Suprapubic skin (tissue), 4 donors: ENCODE data around the gene UBE2S. TPM values are rescaled to one million over a fixed set of nuclear protein-coding genes. Genes with fewer than 3 reads are reported as not detected.

ENCODE experiments used
- DNase-seq, 2 donors: peaks; one replicate each; pipeline ENCODE4 v3.0.0-alpha.2; 2019; ENCODE audit warnings: low spot score in 2 of 2
- H3K27ac ChIP-seq: fragments of 200-600 bp; sonication (generic); one replicate; pipeline ENCODE4 v1.5.1; 2019
- H3K27me3 ChIP-seq: fragments of 200-600 bp; sonication (generic); one replicate; pipeline ENCODE4 v1.5.1; 2019
- H3K36me3 ChIP-seq: fragments of 200-600 bp; sonication (generic); one replicate; pipeline ENCODE4 v1.5.1; 2019
- H3K4me1 ChIP-seq: fragments of 200-600 bp; sonication (generic); one replicate; pipeline ENCODE4 v1.5.1; 2019
- H3K4me3 ChIP-seq: fragments of 200-600 bp; sonication (generic); one replicate; pipeline ENCODE4 v1.5.1; 2019; ENCODE audit warnings: mild to moderate bottlenecking
- H3K9me3 ChIP-seq: fragments of 200-600 bp; sonication (generic); one replicate; pipeline ENCODE4 v1.5.1; 2019
- EP300 ChIP-seq: sonication (generic); formaldehyde crosslinking; IDR thresholded peaks from one replicate; pipeline ENCODE4 v1.6.1; 2017; ENCODE audit warnings: antibody characterized with exemption
- POLR2A ChIP-seq, 2 donors: fragments of 450-650 bp; IDR thresholded peaks; one replicate each; pipeline ENCODE4 v1.6.1; 2017; ENCODE audit warnings: antibody characterized with exemption in 2 of 2, mild to moderate bottlenecking in 2 of 2, moderate library complexity in 2 of 2
- POLR2AphosphoS5 ChIP-seq, 3 donors: sonication (generic); formaldehyde crosslinking; IDR thresholded peaks; one replicate each; pipeline ENCODE4 v1.6.1; 2017; ENCODE audit warnings: antibody characterized with exemption in 3 of 3
- WGBS: methylation state at CpG from one replicate; pipeline ENCODE4 v1.1.5; 2018; 5-methylcytosine and 5-hydroxymethylcytosine counted together
- total RNA-seq, 4 donors: library from RNA; depleted of rRNA; stranded (reverse); fragments of >200 nt; gene quantifications; one replicate each; pipeline ENCODE4 v1.1.0, GENCODE V29; 2016
- TF ChIP-seq, protein P1 (sequence below), 2 donors: fragments of 200-600 bp in 1 of 2; fragments of 450-650 bp in 1 of 2; sonication (generic) in 1 of 2; IDR thresholded peaks; one replicate each; pipeline ENCODE4 v1.5.1; 2016 to 2019; ENCODE audit warnings: antibody characterized with exemption in 2 of 2, mild to moderate bottlenecking in 1 of 2, moderate library complexity in 1 of 2

The UBE2S gene
- total RNA-seq, 4 donors from 2014 or later = 7.4 to 17.0 (median 12.2) TPM

DNA sequence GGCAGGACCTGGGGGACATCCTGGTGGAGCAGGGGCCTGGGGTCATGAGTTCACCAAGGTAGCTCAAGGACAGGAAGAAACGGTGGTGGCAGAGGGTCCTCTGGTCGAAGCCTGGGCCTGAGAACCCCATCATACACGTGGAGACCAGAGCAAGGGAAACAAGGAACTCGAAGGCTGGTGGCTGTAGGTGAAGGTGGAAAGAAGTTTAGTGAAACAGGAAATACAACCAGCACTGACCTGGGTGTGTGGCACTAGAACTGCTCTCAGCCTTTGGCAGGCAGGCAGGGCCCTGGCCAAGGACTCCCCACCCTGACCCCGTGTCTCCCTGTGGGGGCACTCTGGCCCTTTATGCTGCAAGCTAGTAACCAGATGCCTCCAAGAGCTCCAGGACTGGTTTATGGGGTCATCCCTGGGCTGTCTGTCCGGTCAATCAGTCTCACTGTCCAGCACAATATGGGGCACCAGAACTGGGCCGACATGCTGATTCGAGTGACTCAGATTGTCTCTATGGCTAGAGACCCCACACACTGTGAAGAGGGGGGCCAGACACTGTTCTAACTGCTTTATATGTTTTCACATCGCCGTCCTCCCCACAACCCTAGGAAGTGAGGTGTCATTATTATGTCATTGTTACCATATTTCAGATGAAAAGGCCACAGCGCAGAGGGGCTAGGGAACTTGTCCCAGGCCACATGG lies 56.8 kb downstream of the UBE2S start:
- no peak overlapping the region for H3K4me3 ChIP-seq
- H3K9me3 ChIP-seq = no peaks in the 10 kb centered on the region
- no peak overlapping the region for H3K27ac ChIP-seq
- 74% methylated on average over 11 of the region's 11 CpGs for WGBS
- H3K27me3 ChIP-seq = peaks cover 38% of the 10 kb centered on the region
- peak in 1 of 2 donors; percentile 56 for DNase-seq
- peaks cover 10% of the 10 kb centered on the region for H3K36me3 ChIP-seq
- TF ChIP-seq, protein P1, sequence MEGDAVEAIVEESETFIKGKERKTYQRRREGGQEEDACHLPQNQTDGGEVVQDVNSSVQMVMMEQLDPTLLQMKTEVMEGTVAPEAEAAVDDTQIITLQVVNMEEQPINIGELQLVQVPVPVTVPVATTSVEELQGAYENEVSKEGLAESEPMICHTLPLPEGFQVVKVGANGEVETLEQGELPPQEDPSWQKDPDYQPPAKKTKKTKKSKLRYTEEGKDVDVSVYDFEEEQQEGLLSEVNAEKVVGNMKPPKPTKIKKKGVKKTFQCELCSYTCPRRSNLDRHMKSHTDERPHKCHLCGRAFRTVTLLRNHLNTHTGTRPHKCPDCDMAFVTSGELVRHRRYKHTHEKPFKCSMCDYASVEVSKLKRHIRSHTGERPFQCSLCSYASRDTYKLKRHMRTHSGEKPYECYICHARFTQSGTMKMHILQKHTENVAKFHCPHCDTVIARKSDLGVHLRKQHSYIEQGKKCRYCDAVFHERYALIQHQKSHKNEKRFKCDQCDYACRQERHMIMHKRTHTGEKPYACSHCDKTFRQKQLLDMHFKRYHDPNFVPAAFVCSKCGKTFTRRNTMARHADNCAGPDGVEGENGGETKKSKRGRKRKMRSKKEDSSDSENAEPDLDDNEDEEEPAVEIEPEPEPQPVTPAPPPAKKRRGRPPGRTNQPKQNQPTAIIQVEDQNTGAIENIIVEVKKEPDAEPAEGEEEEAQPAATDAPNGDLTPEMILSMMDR (IDR thresholded peaks at IDR 0.05) = no peak
- TF ChIP-seq POLR2A (IDR thresholded peaks at IDR 0.05) = no peak
- no peak for TF ChIP-seq EP300
- no peak for TF ChIP-seq POLR2AphosphoS5 (IDR thresholded peaks at IDR 0.05)
- H3K4me1 ChIP-seq = peaks cover 29% of the 10 kb centered on the region

Other genes with a start within 250 kb of the UBE2S start
- 10 to 100 TPM in 1 of 4 donors, 1 to 10 TPM in 1, under 1 TPM in 2; 0.48 to 10.6 (median 3.1) TPM for gene DNAAF3, start 241.2 kb downstream of the UBE2S start, total RNA-seq
- 1 to 10 TPM in 3 of 4 donors, not detected in 1; 1.1 to 7.8 (median 6.8) TPM for gene SYT5, start 227.5 kb downstream of the UBE2S start, total RNA-seq
- gene PTPRH, start 198.3 kb downstream of the UBE2S start, total RNA-seq = 1 to 10 TPM in 2 of 4 donors, under 1 TPM in 1, not detected in 1; 0.34 to 1.4 (median 1.1) TPM
- 1 to 10 TPM; 2.0 to 9.4 (median 4.2) TPM for gene TMEM86B, start 179.0 kb downstream of the UBE2S start, total RNA-seq
- 10 to 100 TPM; 49.0 to 56.2 (median 51.3) TPM for gene PPP6R1, start 148.8 kb downstream of the UBE2S start, total RNA-seq
- 10 to 100 TPM; 17.9 to 46.7 (median 36.7) TPM for gene HSPBP1, start 127.7 kb downstream of the UBE2S start, total RNA-seq
- 1 to 10 TPM in 3 of 4 donors, under 1 TPM in 1; 0.68 to 2.3 (median 1.6) TPM for gene BRSK1, start 123.8 kb downstream of the UBE2S start, total RNA-seq
- gene TMEM150B, start 82.4 kb downstream of the UBE2S start, total RNA-seq = not detected
- gene KMT5C, start 67.9 kb downstream of the UBE2S start, total RNA-seq = 10 to 100 TPM; 17.3 to 61.8 (median 39.1) TPM
- gene COX6B2, start 53.1 kb downstream of the UBE2S start, total RNA-seq = 1 to 10 TPM in 3 of 4 donors, under 1 TPM in 1; 0.47 to 1.9 (median 1.3) TPM
- not detected for gene GARIN5B, start 44.5 kb downstream of the UBE2S start, total RNA-seq
- 1 to 10 TPM in 3 of 4 donors, under 1 TPM in 1; 0.97 to 1.7 (median 1.2) TPM for gene IL11, start 37.3 kb downstream of the UBE2S start, total RNA-seq
- not detected for gene TMEM190, start 31.0 kb downstream of the UBE2S start, total RNA-seq
- 10 to 100 TPM in 3 of 4 donors, 1 to 10 TPM in 1; 6.3 to 37.1 (median 29.3) TPM for gene TMEM238, start 23.5 kb downstream of the UBE2S start, total RNA-seq
- gene RPL28, start 21.9 kb downstream of the UBE2S start, total RNA-seq = 100 to 1,000 TPM; 605 to 767 (median 714) TPM
- gene SHISA7, start 35.5 kb upstream of the UBE2S start, total RNA-seq = under 1 TPM in 2 of 4 donors, not detected in 2; 0.08 to 0.26 TPM
- 10 to 100 TPM; 44.7 to 97.2 (median 87.5) TPM for gene ISOC2, start 53.9 kb upstream of the UBE2S start, total RNA-seq
- gene C19orf85, start 57.0 kb upstream of the UBE2S start, total RNA-seq = not detected
- 10 to 100 TPM; 17.3 to 22.9 (median 19.8) TPM for gene ZNF628, start 68.8 kb upstream of the UBE2S start, total RNA-seq
- 1 to 10 TPM; 2.4 to 4.8 (median 4.0) TPM for gene NAT14, start 77.4 kb upstream of the UBE2S start, total RNA-seq
- gene SSC5D, start 80.6 kb upstream of the UBE2S start, total RNA-seq = 1 to 10 TPM in 2 of 4 donors, under 1 TPM in 2; 0.57 to 2.1 (median 1.0) TPM
- gene SBK2, start 129.3 kb upstream of the UBE2S start, total RNA-seq = not detected
- gene SBK3, start 137.8 kb upstream of the UBE2S start, total RNA-seq = not detected
- gene ZNF579, start 173.1 kb upstream of the UBE2S start, total RNA-seq = 1 to 10 TPM; 1.8 to 3.1 (median 2.8) TPM
- 1 to 10 TPM; 7.6 to 9.2 (median 8.5) TPM for gene FIZ1, start 191.7 kb upstream of the UBE2S start, total RNA-seq
- gene ZNF524, start 192.5 kb upstream of the UBE2S start, total RNA-seq = 10 to 100 TPM; 29.4 to 49.9 (median 47.0) TPM
- gene ZNF865, start 197.9 kb upstream of the UBE2S start, total RNA-seq = 10 to 100 TPM in 2 of 4 donors, 1 to 10 TPM in 2; 7.6 to 14.2 (median 9.9) TPM
- 1 to 10 TPM; 4.3 to 8.0 (median 6.5) TPM for gene ZNF784, start 216.8 kb upstream of the UBE2S start, total RNA-seq
- gene ZNF580, start 233.2 kb upstream of the UBE2S start, total RNA-seq = 10 to 100 TPM; 15.0 to 27.9 (median 22.3) TPM
- gene ZNF581, start 235.9 kb upstream of the UBE2S start, total RNA-seq = 10 to 100 TPM; 16.3 to 27.1 (median 20.2) TPM
- 10 to 100 TPM in 1 of 4 donors, 1 to 10 TPM in 3; 6.2 to 18.3 (median 8.5) TPM for gene CCDC106, start 240.4 kb upstream of the UBE2S start, total RNA-seq
- 100 to 1,000 TPM in 1 of 4 donors, 10 to 100 TPM in 3; 82.8 to 128 (median 88.5) TPM for gene U2AF2, start 247.2 kb upstream of the UBE2S start, total RNA-seq